ENCODE measurements around the gene GLRX.

GLRX gene

DNA sequence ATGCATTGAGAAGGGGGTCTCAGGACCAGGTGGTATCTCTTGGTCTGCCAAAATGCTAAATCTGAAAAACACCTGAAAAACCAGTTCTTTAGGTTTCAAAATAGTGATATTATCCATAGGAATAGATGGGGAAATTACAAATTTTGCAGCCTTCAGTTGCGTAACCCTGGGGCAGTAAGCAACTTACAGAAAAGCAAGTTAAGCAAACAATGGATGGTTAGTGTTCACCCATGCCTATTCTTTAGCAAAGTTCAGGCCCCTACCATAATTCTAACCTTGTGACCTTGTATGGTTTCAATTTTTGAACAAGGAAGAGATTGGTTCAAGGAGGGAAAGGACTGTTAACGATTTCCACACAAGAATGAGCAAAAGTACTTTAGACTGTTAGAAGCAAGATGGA is 24.5 kb downstream of the GLRX start:
- POLR2A ChIA-PET = no interaction called here

DNA sequence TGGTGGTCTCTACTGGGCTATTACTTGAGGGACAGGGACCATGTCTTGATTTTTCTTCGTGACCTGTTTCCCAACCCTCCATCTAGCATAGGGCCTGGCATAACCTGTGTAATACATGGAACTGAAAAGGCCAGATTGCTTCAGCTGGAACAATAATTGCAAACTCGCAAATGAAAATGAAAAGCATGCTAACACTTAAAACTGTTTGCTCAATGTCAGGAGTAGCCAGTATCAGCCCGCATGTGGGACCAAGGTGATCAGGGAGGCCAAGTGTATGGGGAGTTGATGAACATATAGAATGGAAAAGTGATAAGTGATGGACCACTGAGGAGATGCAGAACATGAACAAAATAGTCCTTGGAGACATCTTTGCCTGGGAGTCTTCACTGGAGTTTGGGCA is 25.2 kb downstream of the GLRX start:
- H3K4me3 ChIP-seq (ENCODE audit: low read depth, low read length) = no peak overlapping the region
- DNase-seq (ENCODE audit: low read depth, low spot score) = no peak
- TF ChIP-seq, protein P1, sequence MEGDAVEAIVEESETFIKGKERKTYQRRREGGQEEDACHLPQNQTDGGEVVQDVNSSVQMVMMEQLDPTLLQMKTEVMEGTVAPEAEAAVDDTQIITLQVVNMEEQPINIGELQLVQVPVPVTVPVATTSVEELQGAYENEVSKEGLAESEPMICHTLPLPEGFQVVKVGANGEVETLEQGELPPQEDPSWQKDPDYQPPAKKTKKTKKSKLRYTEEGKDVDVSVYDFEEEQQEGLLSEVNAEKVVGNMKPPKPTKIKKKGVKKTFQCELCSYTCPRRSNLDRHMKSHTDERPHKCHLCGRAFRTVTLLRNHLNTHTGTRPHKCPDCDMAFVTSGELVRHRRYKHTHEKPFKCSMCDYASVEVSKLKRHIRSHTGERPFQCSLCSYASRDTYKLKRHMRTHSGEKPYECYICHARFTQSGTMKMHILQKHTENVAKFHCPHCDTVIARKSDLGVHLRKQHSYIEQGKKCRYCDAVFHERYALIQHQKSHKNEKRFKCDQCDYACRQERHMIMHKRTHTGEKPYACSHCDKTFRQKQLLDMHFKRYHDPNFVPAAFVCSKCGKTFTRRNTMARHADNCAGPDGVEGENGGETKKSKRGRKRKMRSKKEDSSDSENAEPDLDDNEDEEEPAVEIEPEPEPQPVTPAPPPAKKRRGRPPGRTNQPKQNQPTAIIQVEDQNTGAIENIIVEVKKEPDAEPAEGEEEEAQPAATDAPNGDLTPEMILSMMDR (IDR thresholded peaks at IDR 0.05; ENCODE audit: insufficient read depth, low read length, missing control alignments) = no peak
- CTCF ChIA-PET = interaction anchor here (1.2 to 2.3 kb wide), 2 partner anchors 11 to 16 kb away, joined by 3 to 8 read pairs; no protein-coding TSS in a partner anchor
- POLR2A ChIA-PET = no interaction called here

More for the DNA sequence above, 24.5 kb downstream of the GLRX start:
- no peak overlapping the region for H3K4me3 ChIP-seq (ENCODE audit: low read depth, low read length)
- CTCF ChIA-PET = interaction anchor here (2.3 kb wide), 1 partner anchor 17 kb away, joined by 8 read pairs; no protein-coding TSS in a partner anchor
- TF ChIP-seq, protein P1 (IDR thresholded peaks at IDR 0.05; ENCODE audit: insufficient read depth, low read length, missing control alignments) = no peak
- DNase-seq (ENCODE audit: low read depth, low spot score) = no peak

DNA sequence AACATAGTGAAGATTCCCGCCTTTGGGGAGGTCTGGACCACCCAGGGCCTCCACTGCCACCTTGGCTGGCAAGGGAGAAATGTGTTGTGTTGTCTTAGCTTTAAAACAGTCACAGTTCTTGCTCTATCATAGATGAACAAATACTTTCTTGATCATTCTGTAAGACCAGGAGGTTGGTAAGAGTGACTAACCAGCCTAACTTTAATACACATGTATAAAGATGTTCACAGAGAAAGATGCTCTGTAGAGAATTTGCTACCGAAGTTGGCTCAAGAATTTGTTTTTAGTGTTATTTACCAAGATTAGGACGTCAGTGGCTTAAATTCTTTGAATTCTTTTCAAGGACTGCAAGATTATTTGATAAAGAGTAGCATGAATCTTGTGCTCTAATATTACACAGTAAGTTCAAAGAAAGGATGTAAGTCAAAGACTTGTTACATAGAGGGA is 28.4 kb downstream of the GLRX start:
- peak; percentile 42 for DNase-seq (ENCODE audit: low read depth, low spot score)
- H3K4me3 ChIP-seq (ENCODE audit: low read depth, low read length) = no peak overlapping the region
- POLR2A ChIA-PET = no interaction called here
- CTCF ChIA-PET = interaction anchor here (1.9 to 5.8 kb wide), 2 partner anchors 13 to 130 kb away, joined by 4 to 57 read pairs; no protein-coding TSS in a partner anchor
- TF ChIP-seq, protein P1 (IDR thresholded peaks at IDR 0.05; ENCODE audit: insufficient read depth, low read length, missing control alignments) = no peak

DNA sequence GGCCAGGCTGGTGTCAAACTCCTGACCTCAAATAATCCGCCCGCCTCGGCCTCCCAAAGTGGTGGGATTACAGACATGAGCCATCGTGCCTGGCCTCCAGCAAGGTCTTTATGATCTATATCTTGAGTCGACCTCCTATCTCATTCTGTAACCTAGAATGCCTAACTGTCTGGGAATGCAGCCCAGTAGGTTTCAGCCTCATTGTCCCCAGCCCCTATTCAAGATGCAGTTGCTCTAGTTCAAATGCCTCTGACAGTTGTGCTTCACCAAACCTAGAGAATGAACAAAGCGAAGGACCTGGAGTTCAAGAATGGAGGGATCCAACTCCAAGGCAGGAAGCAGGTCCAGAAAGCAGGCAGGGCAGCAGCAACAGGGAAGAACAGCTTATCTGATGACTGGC is 30.8 kb downstream of the GLRX start:
- no peak for DNase-seq (ENCODE audit: low read depth, low spot score)
- ChIA-PET POLR2A (no interaction called here), CTCF (interaction anchor here (1.1 to 5.8 kb wide), 5 partner anchors 11 to 127 kb away, joined by 3 to 57 read pairs (median 5); no protein-coding TSS in a partner anchor)
- TF ChIP-seq, protein P1 (IDR thresholded peaks at IDR 0.05; ENCODE audit: insufficient read depth, low read length, missing control alignments) = no peak
- H3K4me3 ChIP-seq (ENCODE audit: low read depth, low read length) = no peak overlapping the region

DNA sequence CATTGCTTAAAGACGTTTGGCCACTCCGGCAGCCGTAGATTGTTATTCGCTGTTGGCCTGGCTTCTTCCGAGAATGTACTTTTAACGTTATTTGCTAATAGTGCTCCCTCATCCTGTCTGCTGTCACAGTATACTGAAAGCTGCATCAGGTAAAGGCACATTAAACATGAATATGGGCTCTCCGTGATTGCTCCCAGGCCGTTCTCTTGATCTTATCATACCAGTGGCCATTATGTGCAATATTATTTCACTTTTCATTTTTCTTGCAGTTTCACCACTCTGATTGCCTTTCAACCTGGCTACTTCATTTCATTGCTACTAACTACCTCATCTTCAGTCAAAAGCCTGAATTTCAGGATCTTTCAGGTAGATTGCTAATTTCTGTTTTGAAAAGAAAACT is 34.0 kb downstream of the GLRX start:
- no peak for DNase-seq (ENCODE audit: low read depth, low spot score)
- POLR2A ChIA-PET = no interaction called here
- no peak overlapping the region for H3K4me3 ChIP-seq (ENCODE audit: low read depth, low read length)
- TF ChIP-seq, protein P1 (IDR thresholded peaks at IDR 0.05; ENCODE audit: insufficient read depth, low read length, missing control alignments) = no peak
- CTCF ChIA-PET = interaction anchor here (1.4 to 5.8 kb wide), 5 partner anchors 7 to 147 kb away, joined by 3 to 57 read pairs (median 6); no protein-coding TSS in a partner anchor

DNA sequence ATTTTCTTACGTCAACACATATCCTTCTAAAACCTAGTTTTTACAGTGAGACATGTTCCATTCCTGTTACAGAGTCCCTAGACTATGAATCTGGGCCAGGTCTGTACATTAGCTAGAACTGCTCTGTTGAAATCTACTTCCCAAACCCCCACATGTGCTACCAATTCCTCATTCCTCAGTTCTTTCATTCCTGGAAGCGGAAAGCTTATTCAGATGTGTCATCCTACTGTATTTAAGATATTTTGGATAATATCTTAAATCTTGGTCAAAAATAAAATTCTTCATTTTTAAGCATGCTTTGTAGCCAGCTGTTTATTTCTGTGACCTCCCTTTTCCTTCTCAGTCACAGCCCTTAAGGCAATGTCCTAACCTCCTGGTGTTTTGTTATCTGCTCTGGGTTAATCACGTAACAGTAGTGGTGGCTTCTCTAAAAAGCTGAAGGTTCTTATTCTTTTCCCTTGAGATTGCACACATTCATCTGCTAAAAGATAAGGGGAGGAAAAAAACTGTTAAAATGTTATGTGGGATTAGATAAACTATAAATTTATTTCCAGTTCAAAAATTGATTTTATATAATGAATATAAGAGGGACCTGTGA is 35.6 kb downstream of the GLRX start:
- ChIA-PET POLR2A (interaction anchor here (1.0 to 1.6 kb wide), 3 partner anchors 25 to 140 kb away, joined by 3 to 4 read pairs (median 4); partner anchors contain the start of genes GLRX and RFESD), CTCF (interaction anchor here (0.8 to 9.8 kb wide), 7 partner anchors 9 to 143 kb away, joined by 3 to 318 read pairs (median 5); partner anchors contain the start of gene RFESD)
- no peak for DNase-seq (ENCODE audit: low read depth, low spot score)
- no peak overlapping the region for H3K4me3 ChIP-seq (ENCODE audit: low read depth, low read length)
- TF ChIP-seq, protein P1 (IDR thresholded peaks at IDR 0.05; ENCODE audit: insufficient read depth, low read length, missing control alignments) = no peak

All from AG04449 (cell line).